Uterus (tissue), 2 donors: ENCODE data around the gene SKA2.

Experiments used
- CTCF ChIP-seq, 4 experiments: fragments of 200-600 bp in 2 of 4; fragments of 450-650 bp in 2 of 4; sonication (generic) in 2 of 4; IDR thresholded peaks; one replicate each; pipeline ENCODE4 v1.5.1; 2016 to 2019; ENCODE audit warnings: antibody characterized with exemption in 4 of 4, mild to moderate bottlenecking in 2 of 4, moderate library complexity in 1 of 4
- POLR2A ChIP-seq, 2 donors: fragments of 450-650 bp; IDR thresholded peaks; one replicate each; pipeline ENCODE4 v1.6.1; 2016; ENCODE audit warnings: antibody characterized with exemption in 2 of 2, mild to moderate bottlenecking in 1 of 2, moderate library complexity in 1 of 2

GRCh38 chr17:59069856-59070255 lies 85.1 kb downstream of the SKA2 start:
- TF ChIP-seq POLR2A (IDR thresholded peaks at IDR 0.05): no peak
- TF ChIP-seq CTCF (IDR thresholded peaks at IDR 0.05): no peak
